Stimulated activated memory B cell treated with anti-CD40 and anti-IgM and Interleukin-4, amounts not matched to agents 10 μg/mL and 1 μg/mL and 100 μg/mL, for 72 hours (primary cell): Measurements from ENCODE around the gene TPGS2.
"Not testable (repeated sequence)": the region's sequence is repeated elsewhere in the genome, so short reads cannot be mapped to it uniquely, and the experiment has no call there.

Experiments used
- ATAC-seq: fragments of 150-1000 bp; cut with Tn5 transposase; 2 replicates; pipeline ENCODE4 v1.10.0; 2021
- H3K27ac Mint-ChIP-seq: one replicate; pipeline ENCODE4 v1.8.0; 2022; ENCODE audit warnings: mild to moderate bottlenecking, mixed read lengths
- H3K27me3 Mint-ChIP-seq: one replicate; pipeline ENCODE4 v1.8.0; 2022; ENCODE audit warnings: mixed read lengths
- H3K36me3 Mint-ChIP-seq: one replicate; pipeline ENCODE4 v1.8.0; 2022; ENCODE audit warnings: mixed read lengths
- H3K4me1 Mint-ChIP-seq: one replicate; pipeline ENCODE4 v1.8.0; 2022; ENCODE audit warnings: mixed read lengths
- H3K4me3 Mint-ChIP-seq: one replicate; pipeline ENCODE4 v1.8.0; 2022; ENCODE audit warnings: mild to moderate bottlenecking, moderate library complexity, mixed read lengths
- H3K9me3 Mint-ChIP-seq: one replicate; pipeline ENCODE4 v1.8.0; 2022; ENCODE audit warnings: mixed read lengths

The TPGS2 gene

GRCh38 chr18:36833120-36833519 is 4.3 kb upstream of the TPGS2 start:
- Mint-ChIP-seq H3K4me3 (no peak overlapping the region), H3K36me3 (peaks cover 19% of the 10 kb centered on the region), H3K4me1 (peaks cover 26% of the 10 kb centered on the region), H3K27ac (no peak overlapping the region), H3K9me3 (no peaks in the 10 kb centered on the region), H3K27me3 (no peaks in the 10 kb centered on the region)
- ATAC-seq: no peak

GRCh38 chr18:36831139-36831538 is 2.3 kb upstream of the TPGS2 start:
- no peak overlapping the region for H3K4me3 Mint-ChIP-seq
- H3K4me1 Mint-ChIP-seq: peaks cover 39% of the 10 kb centered on the region
- H3K9me3 Mint-ChIP-seq: no peaks in the 10 kb centered on the region
- no peaks in the 10 kb centered on the region for H3K27me3 Mint-ChIP-seq
- peaks cover 2% of the 10 kb centered on the region for H3K36me3 Mint-ChIP-seq
- ATAC-seq: no peak
- H3K27ac Mint-ChIP-seq: no peak overlapping the region

- Mint-ChIP-seq H3K27ac (peak overlapping the region; percentile 86), H3K4me3 (peak overlapping the region; percentile 91)
Observed at GRCh38 chr18:36830158-36830495, 1.3 kb upstream of the TPGS2 start.

GRCh38 chr18:36829362-36830157 is 758 bp upstream of the TPGS2 start:
- peaks cover 39% of the 10 kb centered on the region for H3K4me1 Mint-ChIP-seq
- no peak for ATAC-seq
- H3K27ac Mint-ChIP-seq: peak overlapping the region; percentile 86
- no peaks in the 10 kb centered on the region for H3K9me3 Mint-ChIP-seq
- H3K36me3 Mint-ChIP-seq: no peaks in the 10 kb centered on the region
- H3K27me3 Mint-ChIP-seq: no peaks in the 10 kb centered on the region
- H3K4me3 Mint-ChIP-seq: peak overlapping the region; percentile 91

More at GRCh38 chr18:36830158-36830495, 1.3 kb upstream of the TPGS2 start:
- no peaks in the 10 kb centered on the region for H3K9me3 Mint-ChIP-seq
- ATAC-seq: no peak
- peaks cover 39% of the 10 kb centered on the region for H3K4me1 Mint-ChIP-seq
- no peaks in the 10 kb centered on the region for H3K27me3 Mint-ChIP-seq
- H3K36me3 Mint-ChIP-seq: no peaks in the 10 kb centered on the region

GRCh38 chr18:36828157-36828629 is 609 bp downstream of the TPGS2 start:
- H3K4me3 Mint-ChIP-seq: peak overlapping the region; percentile 91
- H3K9me3 Mint-ChIP-seq: no peaks in the 10 kb centered on the region
- H3K27ac Mint-ChIP-seq: peak overlapping the region; percentile 86
- no peaks in the 10 kb centered on the region for H3K27me3 Mint-ChIP-seq
- no peak for ATAC-seq
- peaks cover 36% of the 10 kb centered on the region for H3K4me1 Mint-ChIP-seq
- no peaks in the 10 kb centered on the region for H3K36me3 Mint-ChIP-seq

- no peak for ATAC-seq
- H3K27me3 Mint-ChIP-seq: no peaks in the 10 kb centered on the region
- no peaks in the 10 kb centered on the region for H3K9me3 Mint-ChIP-seq
- H3K36me3 Mint-ChIP-seq: no peaks in the 10 kb centered on the region
- H3K4me3 Mint-ChIP-seq: no peak overlapping the region
- H3K27ac Mint-ChIP-seq: no peak overlapping the region
- peaks cover 31% of the 10 kb centered on the region for H3K4me1 Mint-ChIP-seq
Observed at GRCh38 chr18:36826556-36826955, 2.2 kb downstream of the TPGS2 start.

GRCh38 chr18:36825526-36825925 is 3.3 kb downstream of the TPGS2 start:
- Mint-ChIP-seq H3K36me3 (no peaks in the 10 kb centered on the region), H3K27ac (no peak overlapping the region), H3K9me3 (no peaks in the 10 kb centered on the region), H3K4me1 (peaks cover 26% of the 10 kb centered on the region), H3K27me3 (no peaks in the 10 kb centered on the region), H3K4me3 (no peak overlapping the region)
- no peak for ATAC-seq

GRCh38 chr18:36821681-36822080 is 7.1 kb downstream of the TPGS2 start:
- H3K27ac Mint-ChIP-seq: no peak overlapping the region
- no peak overlapping the region for H3K4me3 Mint-ChIP-seq
- H3K4me1 Mint-ChIP-seq: no peaks in the 10 kb centered on the region
- H3K9me3 Mint-ChIP-seq: no peaks in the 10 kb centered on the region
- no peaks in the 10 kb centered on the region for H3K27me3 Mint-ChIP-seq
- H3K36me3 Mint-ChIP-seq: peaks cover 11% of the 10 kb centered on the region
- no peak for ATAC-seq

- peaks cover 12% of the 10 kb centered on the region for H3K36me3 Mint-ChIP-seq
- ATAC-seq: no peak
- no peaks in the 10 kb centered on the region for H3K4me1 Mint-ChIP-seq
- H3K9me3 Mint-ChIP-seq: no peaks in the 10 kb centered on the region
- no peak overlapping the region for H3K27ac Mint-ChIP-seq
- H3K4me3 Mint-ChIP-seq: no peak overlapping the region
- H3K27me3 Mint-ChIP-seq: no peaks in the 10 kb centered on the region
Observed at GRCh38 chr18:36819621-36820020, 9.2 kb downstream of the TPGS2 start.

- H3K36me3 Mint-ChIP-seq: peaks cover 12% of the 10 kb centered on the region
- no peak for ATAC-seq
- no peaks in the 10 kb centered on the region for H3K9me3 Mint-ChIP-seq
- no peaks in the 10 kb centered on the region for H3K27me3 Mint-ChIP-seq
- no peak overlapping the region for H3K27ac Mint-ChIP-seq
- no peak overlapping the region for H3K4me3 Mint-ChIP-seq
- no peaks in the 10 kb centered on the region for H3K4me1 Mint-ChIP-seq
Observed at GRCh38 chr18:36818652-36819051, 10.2 kb downstream of the TPGS2 start.

- no peak for ATAC-seq
- Mint-ChIP-seq H3K27ac (no peak overlapping the region), H3K9me3 (no peaks in the 10 kb centered on the region), H3K4me3 (no peak overlapping the region), H3K36me3 (peaks cover 19% of the 10 kb centered on the region), H3K4me1 (no peaks in the 10 kb centered on the region), H3K27me3 (no peaks in the 10 kb centered on the region)
Observed at GRCh38 chr18:36817039-36817438, 11.8 kb downstream of the TPGS2 start.

GRCh38 chr18:36816096-36816495 is 12.7 kb downstream of the TPGS2 start:
- not testable (repeated sequence) for H3K27ac Mint-ChIP-seq, H3K27me3 Mint-ChIP-seq, H3K4me3 Mint-ChIP-seq, ATAC-seq, H3K4me1 Mint-ChIP-seq, H3K9me3 Mint-ChIP-seq
- peaks cover 19% of the 10 kb centered on the region for H3K36me3 Mint-ChIP-seq

GRCh38 chr18:36814994-36815393 is 13.8 kb downstream of the TPGS2 start:
- no peak overlapping the region for H3K27ac Mint-ChIP-seq
- no peak for ATAC-seq
- no peaks in the 10 kb centered on the region for H3K4me1 Mint-ChIP-seq
- H3K9me3 Mint-ChIP-seq: no peaks in the 10 kb centered on the region
- H3K36me3 Mint-ChIP-seq: peaks cover 19% of the 10 kb centered on the region
- H3K4me3 Mint-ChIP-seq: no peak overlapping the region
- no peaks in the 10 kb centered on the region for H3K27me3 Mint-ChIP-seq

- ATAC-seq: no peak
- H3K27ac Mint-ChIP-seq: peak overlapping the region; percentile 3
- H3K36me3 Mint-ChIP-seq: peaks cover 19% of the 10 kb centered on the region
- no peaks in the 10 kb centered on the region for H3K27me3 Mint-ChIP-seq
- no peaks in the 10 kb centered on the region for H3K9me3 Mint-ChIP-seq
- no peak overlapping the region for H3K4me3 Mint-ChIP-seq
- no peaks in the 10 kb centered on the region for H3K4me1 Mint-ChIP-seq
Observed at GRCh38 chr18:36813824-36814223, 15.0 kb downstream of the TPGS2 start.

- Mint-ChIP-seq H3K36me3 (peaks cover 20% of the 10 kb centered on the region), H3K4me3 (no peak overlapping the region), H3K4me1 (no peaks in the 10 kb centered on the region), H3K9me3 (no peaks in the 10 kb centered on the region), H3K27ac (peak overlapping the region; percentile 3), H3K27me3 (no peaks in the 10 kb centered on the region)
- ATAC-seq: no peak
Observed at GRCh38 chr18:36813101-36813775, 15.6 kb downstream of the TPGS2 start.

- ATAC-seq: no peak
- peaks cover 20% of the 10 kb centered on the region for H3K36me3 Mint-ChIP-seq
- no peaks in the 10 kb centered on the region for H3K4me1 Mint-ChIP-seq
- no peak overlapping the region for H3K4me3 Mint-ChIP-seq
- H3K27ac Mint-ChIP-seq: no peak overlapping the region
- no peaks in the 10 kb centered on the region for H3K27me3 Mint-ChIP-seq
- H3K9me3 Mint-ChIP-seq: no peaks in the 10 kb centered on the region
Observed at GRCh38 chr18:36812678-36813077, 16.1 kb downstream of the TPGS2 start.
